Dermis lymphatic vessel endothelial cell (primary cell): Measurements from ENCODE around the gene SNX8. TPM values are rescaled to one million over a fixed set of nuclear protein-coding genes. Genes with fewer than 3 reads are reported as not detected.

ENCODE experiments used
- total RNA-seq: library from RNA; depleted of rRNA; stranded (reverse); fragments of >200 nt; gene quantifications from 2 replicates; pipeline ENCODE4 v1.2.1, GENCODE V29; 2014

Gene SNX8
- 6.1 and 6.3 TPM in 2 replicates for total RNA-seq

GRCh38 chr7:2314209-2314955 is at the start of gene SNX8:
SNX8 (minus strand) TSS chr7:2314441; CDS start chr7:2314421, 20 bp downstream.

GRCh38 chr7:2354186-2354938 is 40.1 kb upstream of the SNX8 start, which contains the start of gene EIF3B:
EIF3B (plus strand) TSS chr7:2354827; CDS start chr7:2354922, 95 bp downstream.

GRCh38 chr7:2241580-2242540 is 72.4 kb downstream of the SNX8 start, which contains the start of the genes MRM2 and NUDT1:
MRM2 (minus strand) TSS chr7:2242205; CDS start chr7:2242169, 36 bp downstream.
NUDT1 (plus strand) TSS chr7:2242226; CDS start chr7:2244575, 2,349 bp downstream.

GRCh38 chr7:2232766-2233520 is 81.3 kb downstream of the SNX8 start, which contains the start of gene MAD1L1:
MAD1L1 (minus strand) TSS chr7:2232945; CDS start chr7:2230133, 2,812 bp downstream.

Other genes with a start within 250 kb of the SNX8 start
- gene MAD1L1, start 81.5 kb downstream of the SNX8 start, total RNA-seq = 30.4 and 41.6 TPM in 2 replicates
- gene MRM2, start 72.2 kb downstream of the SNX8 start, total RNA-seq = 11.5 and 13.6 TPM in 2 replicates
- gene NUDT1, start 72.2 kb downstream of the SNX8 start, total RNA-seq = 5.3 TPM in 2 replicates
- 143 and 175 TPM in 2 replicates for gene EIF3B, start 40.4 kb upstream of the SNX8 start, total RNA-seq
- gene CHST12, start 89.2 kb upstream of the SNX8 start, total RNA-seq = 7.5 and 7.9 TPM in 2 replicates
- gene GRIFIN, start 162.0 kb upstream of the SNX8 start, total RNA-seq = not detected in 2 replicates
- 10.5 and 46.1 TPM in 2 replicates for gene LFNG, start 205.3 kb upstream of the SNX8 start, total RNA-seq
- gene BRAT1, start 241.1 kb upstream of the SNX8 start, total RNA-seq = 15.8 and 19.8 TPM in 2 replicates
- 6.8 and 11.4 TPM in 2 replicates for gene IQCE, start 244.5 kb upstream of the SNX8 start, total RNA-seq